AG10803 (cell line): Measurements from ENCODE around the gene APBB1IP.

Experiments
- DNase-seq: peaks from one replicate; pipeline ENCODE4 v3.0.0; 2010; ENCODE audit warnings: low read depth
- H3K4me3 ChIP-seq: 2 replicates; pipeline ENCODE4 v1.5.1; 2011; ENCODE audit warnings: mild to moderate bottlenecking, low read length, control low read depth
- TF ChIP-seq, protein P1 (sequence below): conservative IDR thresholded peaks from 2 replicates; pipeline ENCODE4 v1.5.1; 2011; ENCODE audit warnings: mild to moderate bottlenecking, low read length, control low read depth, inconsistent platforms

The APBB1IP gene

DNA sequence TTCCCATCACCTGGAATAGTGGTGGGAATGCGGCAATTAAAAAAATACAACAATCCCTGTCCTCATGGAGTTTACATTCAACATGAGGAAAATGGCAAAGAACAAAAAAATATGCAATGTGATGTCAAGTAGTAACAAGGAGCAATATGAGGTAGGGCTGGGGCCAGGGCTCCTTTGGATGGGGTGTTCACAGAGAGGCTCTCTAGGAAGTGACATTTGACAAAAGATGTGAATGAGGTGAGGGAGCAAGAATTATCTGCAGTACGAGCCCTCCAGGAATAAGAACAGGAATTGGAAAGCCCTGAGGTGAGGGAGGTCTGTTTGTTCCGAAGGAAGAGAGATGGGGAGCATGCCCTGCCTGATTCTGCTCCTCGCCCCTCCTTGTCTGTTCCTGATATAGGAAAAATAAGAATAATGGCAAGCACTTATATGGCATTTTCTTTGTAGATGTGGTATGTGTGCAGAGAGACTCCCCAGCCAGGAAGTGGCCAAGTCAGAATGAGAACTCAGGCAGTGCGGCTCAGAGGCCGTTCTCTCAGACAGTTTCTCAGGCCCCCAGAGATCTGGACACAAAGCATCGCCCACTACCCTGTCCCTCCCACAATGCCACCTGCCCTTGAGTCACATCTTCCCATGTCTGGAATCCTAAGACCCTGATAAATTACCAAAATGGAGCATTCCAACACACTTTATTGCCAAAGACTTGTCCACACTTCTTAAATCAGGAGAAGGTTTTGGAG is 105.6 kb downstream of the APBB1IP start:
- TF ChIP-seq, protein P1, sequence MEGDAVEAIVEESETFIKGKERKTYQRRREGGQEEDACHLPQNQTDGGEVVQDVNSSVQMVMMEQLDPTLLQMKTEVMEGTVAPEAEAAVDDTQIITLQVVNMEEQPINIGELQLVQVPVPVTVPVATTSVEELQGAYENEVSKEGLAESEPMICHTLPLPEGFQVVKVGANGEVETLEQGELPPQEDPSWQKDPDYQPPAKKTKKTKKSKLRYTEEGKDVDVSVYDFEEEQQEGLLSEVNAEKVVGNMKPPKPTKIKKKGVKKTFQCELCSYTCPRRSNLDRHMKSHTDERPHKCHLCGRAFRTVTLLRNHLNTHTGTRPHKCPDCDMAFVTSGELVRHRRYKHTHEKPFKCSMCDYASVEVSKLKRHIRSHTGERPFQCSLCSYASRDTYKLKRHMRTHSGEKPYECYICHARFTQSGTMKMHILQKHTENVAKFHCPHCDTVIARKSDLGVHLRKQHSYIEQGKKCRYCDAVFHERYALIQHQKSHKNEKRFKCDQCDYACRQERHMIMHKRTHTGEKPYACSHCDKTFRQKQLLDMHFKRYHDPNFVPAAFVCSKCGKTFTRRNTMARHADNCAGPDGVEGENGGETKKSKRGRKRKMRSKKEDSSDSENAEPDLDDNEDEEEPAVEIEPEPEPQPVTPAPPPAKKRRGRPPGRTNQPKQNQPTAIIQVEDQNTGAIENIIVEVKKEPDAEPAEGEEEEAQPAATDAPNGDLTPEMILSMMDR = no peak
- no peak for DNase-seq
- H3K4me3 ChIP-seq = no peak overlapping the region

DNA sequence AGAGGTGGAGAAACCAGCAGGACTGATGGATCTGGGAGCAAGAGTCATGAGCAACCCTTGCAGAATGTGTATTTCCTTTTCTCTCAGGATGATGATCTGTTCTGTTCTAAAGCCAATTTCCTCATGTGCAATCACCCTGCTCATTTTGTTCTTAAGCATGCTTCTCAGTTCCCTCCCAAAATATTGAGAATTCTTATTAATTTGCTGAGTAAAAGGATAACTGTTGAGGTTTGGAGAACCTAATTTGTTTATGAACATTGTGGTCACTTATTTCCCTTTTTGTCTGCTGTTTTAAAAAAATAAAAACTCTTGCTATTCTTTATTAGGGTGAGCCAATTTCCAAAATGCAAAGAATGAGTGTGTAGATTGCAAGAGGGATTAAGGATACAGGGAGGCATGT is 106.8 kb downstream of the APBB1IP start:
- H3K4me3 ChIP-seq = no peak overlapping the region
- DNase-seq = peak; percentile 30
- TF ChIP-seq, protein P1 = no peak

DNA sequence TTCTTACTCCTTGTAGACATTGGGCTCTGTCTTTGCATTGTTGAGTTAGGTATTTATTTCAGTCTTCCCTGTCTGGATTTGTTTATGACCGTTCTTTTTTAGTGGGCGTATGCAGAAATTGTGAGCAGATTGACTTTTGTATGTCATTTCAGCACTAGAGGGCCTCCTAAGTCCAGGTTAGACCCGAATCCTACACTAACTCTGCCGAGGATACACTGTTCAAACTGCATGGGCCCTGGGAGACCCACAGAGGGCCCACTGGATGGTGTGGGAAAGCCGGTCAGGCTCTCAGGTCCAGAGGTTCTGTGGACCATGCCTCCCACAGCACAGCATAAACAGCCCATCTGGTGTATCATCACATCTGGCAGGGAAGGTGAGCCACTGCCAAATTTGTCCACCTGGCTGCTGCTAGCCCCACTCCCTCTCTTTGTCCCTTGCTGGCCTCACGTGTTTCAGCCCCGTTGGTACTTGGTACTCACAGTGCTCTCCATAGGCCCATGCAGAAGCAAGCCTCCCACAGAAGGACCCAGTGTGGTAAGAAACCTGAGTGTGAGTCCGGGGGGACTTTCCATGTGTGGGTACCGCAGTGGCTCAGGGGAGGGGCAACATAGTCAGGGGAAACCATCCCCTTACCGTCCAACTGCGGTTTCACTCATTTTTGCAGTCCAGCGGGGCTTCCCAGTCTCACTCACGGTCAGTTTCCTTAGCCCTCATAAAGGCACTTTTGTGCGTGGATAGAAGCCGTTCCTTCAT is 112.8 kb downstream of the APBB1IP start:
- TF ChIP-seq, protein P1 = no peak
- H3K4me3 ChIP-seq = no peak overlapping the region
- DNase-seq = no peak

DNA sequence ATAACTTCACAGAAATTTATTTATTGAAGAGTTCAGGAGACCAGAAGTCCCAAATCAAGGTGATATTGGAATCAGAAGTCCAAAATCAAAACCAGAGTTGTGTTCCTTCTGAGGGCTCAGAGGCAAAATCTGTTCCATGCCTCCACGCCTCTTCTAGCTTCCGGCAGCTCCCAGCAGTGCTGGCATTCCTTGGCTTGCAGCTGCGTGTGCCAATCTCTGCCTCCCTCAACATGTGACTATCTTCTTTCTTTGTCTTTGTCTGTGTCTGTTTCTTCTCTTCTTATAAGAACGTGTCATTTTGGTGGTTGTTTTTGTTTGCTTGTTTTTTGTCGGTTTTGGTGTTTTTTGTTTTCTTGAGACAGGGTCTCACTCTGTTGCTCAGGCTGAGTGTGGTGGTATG is 116.1 kb downstream of the APBB1IP start:
- H3K4me3 ChIP-seq = no peak overlapping the region
- TF ChIP-seq, protein P1 = no peak
- no peak for DNase-seq

DNA sequence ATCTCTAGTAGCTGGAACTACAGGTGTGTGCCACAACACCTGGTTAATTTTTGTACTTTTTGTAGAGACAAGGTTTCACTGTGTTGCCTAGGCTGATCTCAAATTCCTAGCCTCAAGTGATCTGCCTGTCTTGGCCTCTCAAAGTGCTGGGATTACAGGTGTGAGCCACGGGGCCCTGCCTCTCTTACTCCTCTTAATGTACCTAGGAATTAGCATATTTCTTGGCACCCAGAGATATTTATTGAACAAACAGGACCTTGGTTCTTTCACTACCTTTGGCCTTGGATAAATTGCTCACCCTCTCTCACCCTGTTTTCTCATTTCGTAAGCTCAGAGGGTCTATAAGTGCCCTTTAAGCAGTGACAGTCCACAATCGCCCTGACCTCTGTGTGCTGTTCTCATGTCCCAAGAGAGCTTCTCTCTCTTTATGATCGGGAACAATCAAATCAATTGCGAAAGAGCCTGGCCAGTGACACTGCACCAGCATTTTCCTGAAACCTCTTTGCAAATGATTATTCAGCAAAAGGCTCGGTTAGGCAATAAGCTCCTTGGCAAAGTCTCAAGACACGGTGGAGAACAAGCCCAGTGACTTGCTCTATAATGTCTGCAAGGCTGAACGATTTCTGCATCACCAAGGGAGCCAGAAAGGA is 117.7 kb downstream of the APBB1IP start:
- TF ChIP-seq, protein P1 = no peak
- no peak overlapping the region; the same call in 1 of the 2 replicates for H3K4me3 ChIP-seq
- DNase-seq = peak; percentile 85

DNA sequence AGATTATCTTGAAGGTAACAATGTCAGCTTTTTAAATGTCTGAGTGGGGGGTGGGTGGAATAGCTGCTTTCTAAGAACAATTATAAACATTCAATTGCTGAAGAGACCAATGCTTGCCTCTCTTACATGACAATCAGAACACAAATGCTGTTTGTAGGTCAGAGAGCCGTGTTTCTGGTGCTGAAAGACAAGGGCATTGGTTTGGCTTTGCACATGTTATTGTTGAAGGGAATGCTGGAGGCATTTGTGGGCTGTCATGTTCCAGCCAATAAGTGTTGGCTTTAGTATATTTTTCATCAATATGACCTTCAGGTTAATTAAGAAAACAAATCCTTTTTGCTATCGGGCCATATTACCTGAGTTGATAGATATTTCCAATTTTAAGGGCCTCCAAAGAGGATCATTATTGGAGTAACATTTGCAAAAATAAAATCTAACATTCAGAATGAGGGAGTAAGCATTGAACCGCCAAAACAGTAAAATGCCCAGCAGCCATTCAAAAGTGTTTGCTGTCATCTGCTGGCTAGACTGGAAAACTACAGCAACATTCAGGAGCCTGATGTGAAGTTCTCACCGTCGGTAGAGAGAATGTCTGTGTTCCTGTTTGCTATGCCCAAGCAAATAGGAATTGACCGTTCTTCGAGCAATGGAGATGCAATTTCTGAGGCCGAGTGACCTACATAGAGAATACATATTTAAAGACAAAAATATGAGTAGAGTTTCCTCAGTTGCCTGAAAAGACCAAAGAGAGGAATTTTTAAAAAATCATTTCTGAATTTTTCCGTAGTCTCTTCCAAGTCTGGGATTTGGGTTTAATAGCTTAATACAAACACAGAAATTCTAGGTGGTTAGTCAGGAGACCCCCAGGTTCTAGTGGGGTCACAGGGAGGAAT is 118.9 kb downstream of the APBB1IP start:
- DNase-seq = peak; percentile 61
- TF ChIP-seq, protein P1 = peak; percentile 94
- peak overlapping the region; percentile 31 for H3K4me3 ChIP-seq
